ENCODE data around the gene EEPD1. TPM values are rescaled to one million over a fixed set of nuclear protein-coding genes. Genes with fewer than 3 reads are reported as not detected.

The EEPD1 gene
- total and polyA plus RNA-seq, 2 donors (not counting 3 experiments of a cell fraction or from before 2014, with no cell fraction given) = 0.40 to 0.42 TPM

DNA sequence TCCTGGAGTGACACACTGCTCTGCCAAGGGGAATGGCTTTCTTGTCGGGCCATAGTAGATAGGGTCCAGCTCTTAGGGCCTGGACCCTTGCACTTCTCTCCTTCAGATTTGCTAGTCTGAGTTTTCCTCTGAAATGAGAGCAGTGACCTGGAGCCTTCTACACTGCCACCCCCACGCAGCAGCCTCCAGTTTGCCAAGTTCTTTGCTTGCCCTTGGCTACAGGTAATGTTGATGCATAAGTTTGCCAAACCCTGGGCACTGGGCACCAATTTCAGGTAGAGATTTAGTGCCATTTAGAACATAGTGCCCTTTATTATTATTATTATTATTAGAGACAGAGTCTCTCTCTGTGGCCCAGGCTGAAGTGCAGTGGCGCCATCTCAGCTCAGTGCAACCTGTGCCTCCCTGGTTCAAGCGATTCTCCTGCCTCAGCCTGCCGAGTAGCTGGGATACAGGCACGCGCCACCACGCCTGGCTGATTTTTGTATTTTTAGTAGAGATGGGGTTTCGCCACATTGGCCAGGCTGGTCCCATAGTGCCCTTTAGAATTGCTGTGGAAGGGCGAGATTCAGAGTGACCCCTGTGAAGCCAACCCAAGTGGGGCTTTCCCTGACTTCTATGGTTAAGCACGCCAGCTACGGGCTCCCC is 14.5 kb downstream of the EEPD1 start:
- FAIRE-seq (no peak), DNase-seq (ENCODE audit: low read depth, low spot score) (no peak)
- intact Hi-C loops (cut with micrococcal nuclease) = no loop called here
- Histone ChIP-seq H3K36me3 (ENCODE audit: control insufficient read depth in 2 of 2, extremely low read depth in 1 of 2, insufficient read depth in 2 of 2, low read length in 2 of 2) (no peaks in the 10 kb centered on the region), H3K27me3 (ENCODE audit: control insufficient read depth in 2 of 2, insufficient read depth in 2 of 2, low read length in 2 of 2) (peaks cover 0 to 1% of the 10 kb centered on the region in 2 experiments), H2AFZ (ENCODE audit: low read depth, low read length) (no peak overlapping the region), H3K9ac (replicated peaks; ENCODE audit: extremely low read depth, insufficient read depth, low read length) (no peak overlapping the region), H3K9me3 (replicated peaks; ENCODE audit: control insufficient read depth, insufficient read depth, low read length) (no peaks in the 10 kb centered on the region), H3K79me2 (ENCODE audit: control insufficient read depth, insufficient read depth, low read length) (no peaks in the 10 kb centered on the region), H4K20me1 (replicated peaks; ENCODE audit: control insufficient read depth, extremely low read depth, insufficient read depth, low read length) (no peaks in the 10 kb centered on the region), H3K4me1 (ENCODE audit: control insufficient read depth, extremely low read depth, insufficient read depth, low read length) (no peaks in the 10 kb centered on the region), H3K9me1 (replicated peaks; ENCODE audit: control insufficient read depth, extremely low read depth, insufficient read depth, low read length) (no peaks in the 10 kb centered on the region), H3K4me2 (ENCODE audit: insufficient read depth, low read length) (no peak overlapping the region), H3K4me3 (replicated peaks in 1 of 3; ENCODE audit: insufficient read depth in 1 of 3, low read depth in 1 of 3, low read length in 3 of 3) (no peak overlapping the region), H3K27ac (ENCODE audit: insufficient read depth, low read depth, low read length) (no peak overlapping the region)
- ChIA-PET CTCF (interaction anchor here (1.0 kb wide), 1 partner anchor 13 kb away, joined by 3 read pairs; no protein-coding TSS in a partner anchor), POLR2A (no interaction called here)
- no peak for TF ChIP-seq EZH2 (IDR thresholded peaks at IDR 0.05; ENCODE audit: borderline replicate concordance, low read depth, low read length, severe bottlenecking)
- TF ChIP-seq MYC (IDR thresholded peaks at IDR 0.05; ENCODE audit: low read depth, low read length) = no peak
- no peak for TF ChIP-seq POLR2AphosphoS5 (IDR thresholded peaks at IDR 0.05; ENCODE audit: insufficient read depth, low read depth, low read length)
- no peak for TF ChIP-seq GATA2 (IDR thresholded peaks at IDR 0.05; ENCODE audit: insufficient read depth, insufficient read length, low read depth, low read length)
- no peak for TF ChIP-seq FOS (IDR thresholded peaks at IDR 0.05; ENCODE audit: borderline replicate concordance, insufficient read depth, low read length)
- TF ChIP-seq, protein P1, sequence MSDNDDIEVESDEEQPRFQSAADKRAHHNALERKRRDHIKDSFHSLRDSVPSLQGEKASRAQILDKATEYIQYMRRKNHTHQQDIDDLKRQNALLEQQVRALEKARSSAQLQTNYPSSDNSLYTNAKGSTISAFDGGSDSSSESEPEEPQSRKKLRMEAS (IDR thresholded peaks at IDR 0.05; ENCODE audit: insufficient read depth, insufficient read length) = no peak
- no peak for TF ChIP-seq JUN (IDR thresholded peaks at IDR 0.05; ENCODE audit: borderline replicate concordance, insufficient read depth, insufficient read length, low read depth)
- TF ChIP-seq POLR2A (IDR thresholded peaks at IDR 0.05; ENCODE audit: low read depth, low read length) = no peak
- no peak for TF ChIP-seq CTCF (IDR thresholded peaks at IDR 0.05; ENCODE audit: extremely low read depth in 1 of 2, insufficient read depth in 1 of 2, low read depth in 1 of 2, low read length in 2 of 2)
- BruUV-seq (replicated peaks) = no TSS peak
- dilution Hi-C loops (cut with MboI; ENCODE audit: extremely low pct_ligation_motif_present, low sequenced_read_pairs) = no loop called here
